SU-DHL-6 (cell line): ENCODE data around the gene RCBTB2.

Source experiments
- H2AFZ ChIP-seq: fragments of 200-600 bp; sonication (generic); 2 replicates; pipeline ENCODE4 v1.6.1; 2014; ENCODE audit warnings: low read depth, mild to moderate bottlenecking, moderate library complexity, mixed read lengths, antibody characterized with exemption, low read length; ENCODE audit not compliant: severe bottlenecking
- H3F3A ChIP-seq: fragments of 200-600 bp; shearing (Covaris generic); 2 replicates; pipeline ENCODE4 v1.6.0; 2016; ENCODE audit warnings: antibody characterized with exemption, mild to moderate bottlenecking; ENCODE audit not compliant: insufficient read depth
- H3K27ac ChIP-seq: fragments of 200-600 bp; sonication (generic); 2 replicates; pipeline ENCODE4 v1.5.1; 2016; ENCODE audit warnings: low read depth, mild to moderate bottlenecking, low read length, moderate library complexity, mixed read lengths
- H3K27me3 ChIP-seq: fragments of 200-600 bp; sonication (generic), shearing (Covaris generic); 2 replicates; pipeline ENCODE4 v1.6.0; 2014; ENCODE audit warnings: mild to moderate bottlenecking, low read length
- H3K36me3 ChIP-seq: fragments of 200-600 bp; sonication (generic); 2 replicates; pipeline ENCODE4 v1.6.1; 2014; ENCODE audit warnings: mild to moderate bottlenecking, low read length, mixed read lengths
- H3K4me2 ChIP-seq: fragments of 300-600, 200-600 bp; shearing (Covaris generic), sonication (generic); 2 replicates; pipeline ENCODE4 v1.6.0; 2014; ENCODE audit warnings: low read length, low read depth, mild to moderate bottlenecking; ENCODE audit not compliant: poor library complexity, severe bottlenecking
- H3K4me3 ChIP-seq: fragments of 200-600 bp; sonication (generic); 2 replicates; pipeline ENCODE4 v1.5.1; 2014; ENCODE audit warnings: antibody characterized with exemption, low read length, mild to moderate bottlenecking, mixed read lengths; ENCODE audit not compliant: insufficient read depth, poor library complexity, severe bottlenecking
- H3K79me2 ChIP-seq: fragments of 200-600 bp; sonication (generic); 2 replicates; pipeline ENCODE4 v1.6.1; 2014; ENCODE audit warnings: mild to moderate bottlenecking, low read length, moderate library complexity; ENCODE audit not compliant: insufficient read depth
- H3K9ac ChIP-seq: fragments of 200-600 bp; sonication (generic); 2 replicates; pipeline ENCODE4 v1.7.0; 2014; ENCODE audit warnings: mild to moderate bottlenecking, low read length
- H3K9me2 ChIP-seq: fragments of 200-600 bp; sonication (generic); replicated peaks from 2 replicates; pipeline ENCODE4 v1.6.1; 2014; ENCODE audit warnings: low read length; ENCODE audit not compliant: insufficient read depth
- H3K9me3 ChIP-seq: fragments of 200-600 bp; sonication (generic); 2 replicates; pipeline ENCODE4 v1.6.1; 2014; ENCODE audit warnings: low read length, mixed read lengths; ENCODE audit not compliant: insufficient read depth
- H4K20me1 ChIP-seq: fragments of 200-600 bp; sonication (generic); 2 replicates; pipeline ENCODE4 v1.6.1; 2014; ENCODE audit warnings: low read depth, mild to moderate bottlenecking, antibody characterized with exemption, low read length, moderate library complexity, mixed read lengths
- EZH2phosphoT487 ChIP-seq: fragments of 200-600 bp; sonication (generic), shearing (Covaris generic); conservative IDR thresholded peaks from 2 replicates; pipeline ENCODE4 v1.6.1; 2018; ENCODE audit warnings: mild to moderate bottlenecking, antibody characterized with exemption, low read length, moderate library complexity, mixed read lengths
- TF ChIP-seq, protein P1 (sequence below): fragments of 200-600 bp; sonication (generic); IDR thresholded peaks from one replicate; pipeline ENCODE4 v1.5.1; 2017; ENCODE audit warnings: antibody characterized with exemption, mild to moderate bottlenecking, low read length, moderate library complexity; ENCODE audit not compliant: insufficient read depth, poor library complexity, severe bottlenecking

RCBTB2 gene

DNA sequence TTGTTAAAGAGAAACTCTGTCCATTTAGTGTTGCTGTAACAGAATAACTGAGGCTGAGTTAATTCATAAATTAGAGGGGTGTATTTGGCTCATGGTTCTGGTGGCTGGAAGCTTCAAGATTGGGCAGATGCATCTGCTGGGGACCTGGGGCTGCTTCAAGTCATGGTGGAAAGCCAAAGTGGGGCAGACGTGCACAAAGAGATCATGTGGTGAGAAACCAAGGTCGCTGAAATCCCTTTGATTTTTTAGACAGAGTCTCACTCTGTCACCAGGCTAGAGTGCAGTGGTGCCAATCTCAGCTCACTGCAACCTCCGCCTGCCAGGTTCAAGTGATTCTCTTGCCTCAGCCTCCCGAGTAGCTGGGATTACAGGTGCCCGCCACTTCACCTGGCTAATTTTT lies 46.0 kb downstream of the RCBTB2 start:
- Histone ChIP-seq H3K27ac (peak overlapping the region; percentile 51; the same call in 1 of the 2 replicates), H3K4me2 (no peak overlapping the region), H3K36me3 (peaks cover 18% of the 10 kb centered on the region), H3K79me2 (no peaks in the 10 kb centered on the region; the same call in 1 of the 2 replicates), H3K27me3 (no peaks in the 10 kb centered on the region), H2AFZ (no peak overlapping the region), H3K9me2 (no peaks in the 10 kb centered on the region), H3F3A (peaks cover 49% of the 10 kb centered on the region), H3K4me3 (no peak overlapping the region), H3K9ac (no peak overlapping the region), H3K9me3 (no peaks in the 10 kb centered on the region), H4K20me1 (no peaks in the 10 kb centered on the region)
- TF ChIP-seq, protein P1, sequence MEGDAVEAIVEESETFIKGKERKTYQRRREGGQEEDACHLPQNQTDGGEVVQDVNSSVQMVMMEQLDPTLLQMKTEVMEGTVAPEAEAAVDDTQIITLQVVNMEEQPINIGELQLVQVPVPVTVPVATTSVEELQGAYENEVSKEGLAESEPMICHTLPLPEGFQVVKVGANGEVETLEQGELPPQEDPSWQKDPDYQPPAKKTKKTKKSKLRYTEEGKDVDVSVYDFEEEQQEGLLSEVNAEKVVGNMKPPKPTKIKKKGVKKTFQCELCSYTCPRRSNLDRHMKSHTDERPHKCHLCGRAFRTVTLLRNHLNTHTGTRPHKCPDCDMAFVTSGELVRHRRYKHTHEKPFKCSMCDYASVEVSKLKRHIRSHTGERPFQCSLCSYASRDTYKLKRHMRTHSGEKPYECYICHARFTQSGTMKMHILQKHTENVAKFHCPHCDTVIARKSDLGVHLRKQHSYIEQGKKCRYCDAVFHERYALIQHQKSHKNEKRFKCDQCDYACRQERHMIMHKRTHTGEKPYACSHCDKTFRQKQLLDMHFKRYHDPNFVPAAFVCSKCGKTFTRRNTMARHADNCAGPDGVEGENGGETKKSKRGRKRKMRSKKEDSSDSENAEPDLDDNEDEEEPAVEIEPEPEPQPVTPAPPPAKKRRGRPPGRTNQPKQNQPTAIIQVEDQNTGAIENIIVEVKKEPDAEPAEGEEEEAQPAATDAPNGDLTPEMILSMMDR, result no peak
- TF ChIP-seq EZH2phosphoT487, result no peak

DNA sequence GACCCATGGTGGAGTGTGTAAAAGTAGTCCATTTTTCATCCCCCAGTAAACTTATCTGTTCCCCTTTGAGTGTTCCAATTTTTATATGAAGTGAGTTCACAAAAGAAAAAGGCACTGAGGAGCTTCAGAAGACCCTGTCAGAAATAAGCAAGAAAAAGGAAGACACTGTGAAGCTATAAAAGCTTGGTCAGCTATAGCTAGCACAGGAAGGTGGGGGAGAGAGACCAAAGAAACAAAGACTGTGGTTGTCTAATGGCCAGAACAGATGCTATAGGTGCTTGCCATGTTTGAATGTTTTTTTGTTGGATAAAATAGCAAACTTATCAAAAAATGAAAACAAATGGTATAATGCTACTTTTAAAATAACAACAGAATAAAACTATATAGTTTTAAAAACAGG lies 46.5 kb downstream of the RCBTB2 start:
- Histone ChIP-seq H3K9me3 (no peaks in the 10 kb centered on the region), H3K27me3 (no peaks in the 10 kb centered on the region), H3K79me2 (no peaks in the 10 kb centered on the region; the same call in 1 of the 2 replicates), H3K4me3 (no peak overlapping the region), H3K9me2 (no peaks in the 10 kb centered on the region), H3K4me2 (no peak overlapping the region), H3K36me3 (peaks cover 18% of the 10 kb centered on the region), H4K20me1 (no peaks in the 10 kb centered on the region), H3K9ac (no peak overlapping the region), H2AFZ (no peak overlapping the region), H3F3A (peaks cover 46% of the 10 kb centered on the region), H3K27ac (peak overlapping the region; percentile 51)
- no peak for TF ChIP-seq EZH2phosphoT487
- TF ChIP-seq, protein P1, result no peak

DNA sequence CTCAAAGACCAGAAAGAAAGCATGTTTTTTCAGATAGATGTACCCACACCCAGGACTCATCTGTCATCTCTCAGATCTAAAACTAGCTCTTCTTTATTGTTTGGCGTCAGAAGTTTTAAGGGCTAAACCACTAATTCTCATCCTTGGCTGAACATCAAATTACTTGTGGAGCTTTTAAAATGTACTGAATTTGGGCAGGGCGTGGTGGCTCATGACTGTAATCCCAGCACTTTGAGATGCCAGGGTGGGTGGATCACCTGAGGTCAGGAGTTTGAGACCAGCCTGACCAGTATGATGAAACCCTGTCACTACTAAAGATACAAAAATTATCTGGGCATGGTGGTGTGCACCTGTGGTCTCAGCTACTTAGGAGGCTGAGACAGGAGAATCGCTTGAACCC lies 47.4 kb downstream of the RCBTB2 start:
- Histone ChIP-seq H3K79me2 (no peaks in the 10 kb centered on the region; the same call in 1 of the 2 replicates), H3K4me3 (no peak overlapping the region), H3K27ac (no peak overlapping the region), H3K4me2 (no peak overlapping the region), H3K27me3 (no peaks in the 10 kb centered on the region), H3F3A (peaks cover 43% of the 10 kb centered on the region), H2AFZ (no peak overlapping the region), H3K9me2 (no peaks in the 10 kb centered on the region), H3K9me3 (no peaks in the 10 kb centered on the region), H4K20me1 (no peaks in the 10 kb centered on the region), H3K9ac (no peak overlapping the region), H3K36me3 (peaks cover 26% of the 10 kb centered on the region)
- TF ChIP-seq, protein P1, result no peak
- TF ChIP-seq EZH2phosphoT487, result no peak
